Neutrophil (primary cell): ENCODE results near the gene SLC27A3.
"Not testable (repeated sequence)": the region's sequence is repeated elsewhere in the genome, so short reads cannot be mapped to it uniquely, and the experiment has no call there.

Source experiments
- H3K27ac ChIP-seq: fragments of 200-600 bp; sonication (generic); 2 replicates; pipeline ENCODE4 v1.5.1; 2016; ENCODE audit warnings: mild to moderate bottlenecking, moderate library complexity
- H3K27me3 ChIP-seq: fragments of 200-600 bp; sonication (generic); 2 replicates; pipeline ENCODE4 v1.6.0; 2016; ENCODE audit warnings: mild to moderate bottlenecking
- H3K36me3 ChIP-seq: fragments of 200-600 bp; sonication (generic); 2 replicates; pipeline ENCODE4 v1.5.1; 2017
- H3K4me1 ChIP-seq, 2 experiments: fragments of 200-600 bp in 1 of 2; sonication (generic) in 1 of 2; 1 replicate in 1 of 2; 2 replicates in 1 of 2; pipeline versions ENCODE4 v1.5.1 to v1.6.1; 2013 to 2016; ENCODE audit warnings: low read depth in 1 of 2, low read length in 1 of 2, mild to moderate bottlenecking in 1 of 2, moderate library complexity in 1 of 2; ENCODE audit not compliant: control insufficient read depth in 1 of 2, insufficient read depth in 1 of 2
- H3K4me3 ChIP-seq, 2 experiments: fragments of 200-600 bp in 1 of 2; sonication (generic) in 1 of 2; 1 replicate in 1 of 2; 2 replicates in 1 of 2; pipeline ENCODE4 v1.5.1; 2013 to 2016; ENCODE audit warnings: low read depth in 1 of 2, low read length in 1 of 2, mild to moderate bottlenecking in 1 of 2, moderate library complexity in 1 of 2
- H3K9me3 ChIP-seq: fragments of 200-600 bp; sonication (generic); 2 replicates; pipeline ENCODE4 v1.5.1; 2016
- CTCF ChIP-seq: fragments of 200-600 bp; sonication (generic); IDR thresholded peaks from 2 replicates; pipeline ENCODE4 v1.5.1; 2016; ENCODE audit warnings: antibody characterized with exemption

SLC27A3 gene

GRCh38 chr1:153764310-153764709 lies 10.9 kb upstream of the SLC27A3 start:
- no peaks in the 10 kb centered on the region for H3K27me3 ChIP-seq
- no peaks in the 10 kb centered on the region for H3K9me3 ChIP-seq
- no peak for TF ChIP-seq CTCF
- no peaks in the 10 kb centered on the region for H3K4me1 ChIP-seq
- no peak overlapping the region for H3K27ac ChIP-seq
- H3K4me3 ChIP-seq: no peak overlapping the region
- H3K36me3 ChIP-seq: peaks cover 97% of the 10 kb centered on the region

DNA sequence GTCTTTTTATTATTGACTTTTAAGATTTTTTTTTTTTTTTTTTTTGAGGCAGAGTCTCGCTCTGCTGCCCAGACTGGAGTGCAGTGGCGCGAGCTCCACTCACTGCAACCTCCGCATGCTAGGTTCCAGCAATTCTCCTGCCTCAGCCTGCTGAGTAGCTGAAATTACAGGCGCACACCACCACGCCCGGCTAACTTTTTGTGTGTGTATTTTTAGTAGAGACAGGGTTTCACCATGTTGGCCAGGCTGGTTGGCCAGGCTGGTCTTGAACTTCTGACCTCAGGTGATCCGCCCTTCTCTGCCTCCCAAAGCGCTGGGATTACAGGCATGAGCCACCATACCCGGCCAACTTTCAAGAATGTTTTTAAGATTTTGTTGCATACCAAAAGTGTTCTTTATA lies 8.5 kb upstream of the SLC27A3 start:
- H3K4me1 ChIP-seq, H3K27me3 ChIP-seq, H3K9me3 ChIP-seq, H3K27ac ChIP-seq, H3K4me3 ChIP-seq: not testable (repeated sequence)
- H3K36me3 ChIP-seq: peaks cover 95% of the 10 kb centered on the region

GRCh38 chr1:153767519-153767918 lies 7.7 kb upstream of the SLC27A3 start:
- no peaks in the 10 kb centered on the region for H3K9me3 ChIP-seq
- H3K27me3 ChIP-seq: no peaks in the 10 kb centered on the region
- H3K4me1 ChIP-seq: peaks cover 5 to 6% of the 10 kb centered on the region in 2 experiments
- H3K36me3 ChIP-seq: peaks cover 94% of the 10 kb centered on the region
- H3K27ac ChIP-seq: no peak overlapping the region
- no peak overlapping the region for H3K4me3 ChIP-seq
- no peak for TF ChIP-seq CTCF

- Histone ChIP-seq H3K27me3 (no peaks in the 10 kb centered on the region), H3K4me3 (no peak overlapping the region), H3K9me3 (no peaks in the 10 kb centered on the region), H3K36me3 (peaks cover 84% of the 10 kb centered on the region), H3K4me1 (peaks cover 16 to 17% of the 10 kb centered on the region in 2 experiments), H3K27ac (peak overlapping the region; percentile 36)
- no peak for TF ChIP-seq CTCF
These were observed 6.7 kb upstream of the SLC27A3 start for GRCh38 chr1:153768316-153769181.

DNA sequence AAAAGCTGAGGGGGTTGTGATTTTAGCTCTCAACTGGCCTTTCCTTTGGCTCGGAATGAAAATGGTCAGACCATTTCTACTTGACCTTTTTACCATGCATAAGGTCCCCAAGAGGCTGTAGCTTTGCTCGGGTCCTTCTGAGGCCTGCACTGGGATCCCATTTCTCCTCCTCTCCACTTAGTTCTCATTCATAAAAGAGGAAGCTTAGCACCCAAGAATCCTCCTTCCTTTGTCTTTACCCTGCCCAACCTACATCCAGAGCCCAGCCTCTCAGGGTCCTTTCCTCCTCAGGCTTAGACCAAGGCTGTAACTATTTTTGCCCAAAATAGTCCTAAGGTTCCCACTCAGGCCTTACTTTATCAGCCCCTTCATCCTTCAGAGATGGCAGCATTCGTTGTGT lies 6.0 kb upstream of the SLC27A3 start:
- Histone ChIP-seq H3K36me3 (peaks cover 77% of the 10 kb centered on the region), H3K27me3 (no peaks in the 10 kb centered on the region), H3K4me3 (no peak overlapping the region), H3K4me1 (peaks cover 22 to 23% of the 10 kb centered on the region in 2 experiments), H3K9me3 (no peaks in the 10 kb centered on the region), H3K27ac (peak overlapping the region; percentile 36)
- no peak for TF ChIP-seq CTCF

- TF ChIP-seq CTCF: no peak
- Histone ChIP-seq H3K36me3 (peaks cover 61% of the 10 kb centered on the region), H3K27ac (no peak overlapping the region), H3K27me3 (no peaks in the 10 kb centered on the region), H3K9me3 (no peaks in the 10 kb centered on the region), H3K4me1 (peaks cover 36 to 39% of the 10 kb centered on the region in 2 experiments), H3K4me3 (no peak overlapping the region)
These were observed 4.4 kb upstream of the SLC27A3 start for GRCh38 chr1:153770797-153771196.
